Activated naive CD4-positive, alpha-beta T cell treated with anti-CD3 and anti-CD28 coated beads for 36 hours (primary cell): Measurements from ENCODE around the gene PDXP. TPM values are rescaled to one million over a fixed set of nuclear protein-coding genes. Genes with fewer than 3 reads are reported as not detected.

Experiments
- CTCF ChIA-PET: fragments of 350-600 bp; sonication (Branson Sonifier 250); formaldehyde crosslinking; loops from one replicate; lab custom pipeline; 2021; ENCODE audit warnings: antibody characterized with exemption; lab: Charles Lee
- DNase-seq: peaks from one replicate; pipeline ENCODE4 v3.0.0-alpha.2; 2020
- H3K27ac Mint-ChIP-seq: one replicate; pipeline ENCODE4 v1.8.0; 2021; ENCODE audit warnings: mild to moderate bottlenecking, mixed read lengths
- H3K27me3 Mint-ChIP-seq: one replicate; pipeline ENCODE4 v1.8.0; 2021; ENCODE audit warnings: low read depth, mixed read lengths
- H3K36me3 Mint-ChIP-seq: one replicate; pipeline ENCODE4 v1.8.0; 2021; ENCODE audit warnings: low read depth, mixed read lengths
- H3K4me1 Mint-ChIP-seq: one replicate; pipeline ENCODE4 v1.8.0; 2021; ENCODE audit warnings: low read depth, mixed read lengths
- H3K4me3 Mint-ChIP-seq: one replicate; pipeline ENCODE4 v1.8.0; 2021; ENCODE audit warnings: mild to moderate bottlenecking, moderate library complexity, mixed read lengths
- H3K9me3 Mint-ChIP-seq: one replicate; pipeline ENCODE4 v1.8.0; 2021; ENCODE audit warnings: mixed read lengths
- intact Hi-C: fragments of 100-400 bp; cut with micrococcal nuclease; formaldehyde crosslinking; loops from one replicate; pipeline ENCODE4 v1.15.1; 2023
- total RNA-seq, 2 experiments: library from RNA; stranded (reverse); gene quantifications; one replicate each; pipeline ENCODE4 v1.2.3, GENCODE V29; 2021

The PDXP gene
- total RNA-seq, 2 experiments from 2014 or later: 17.4 to 19.2 TPM

GRCh38 chr22:37621352-37621860, 37.1 kb upstream of the PDXP start:
- intact Hi-C loops: no loop called here
- Mint-ChIP-seq H3K27ac (no peak overlapping the region), H3K27me3 (no peaks in the 10 kb centered on the region), H3K36me3 (peaks cover 15% of the 10 kb centered on the region), H3K4me1 (peaks cover 22% of the 10 kb centered on the region), H3K4me3 (no peak overlapping the region), H3K9me3 (no peaks in the 10 kb centered on the region)
- no peak for DNase-seq
- CTCF ChIA-PET: interaction anchor here (0.6 to 7.7 kb wide), 6 partner anchors 12 to 62 kb away, joined by 3 to 42 read pairs (median 4); partner anchors contain the start of gene GGA1

- H3K9me3 Mint-ChIP-seq: no peaks in the 10 kb centered on the region
- DNase-seq: peak; percentile 86
- H3K27ac Mint-ChIP-seq: peak overlapping the region; percentile 84
- CTCF ChIA-PET: interaction anchor here (0.5 to 7.7 kb wide), 7 partner anchors 9 to 60 kb away, joined by 3 to 77 read pairs (median 4); no protein-coding TSS in a partner anchor
- H3K4me1 Mint-ChIP-seq: peaks cover 40% of the 10 kb centered on the region
- peaks cover 13% of the 10 kb centered on the region for H3K36me3 Mint-ChIP-seq
- H3K4me3 Mint-ChIP-seq: no peak overlapping the region
- intact Hi-C loops: loop anchor here (1.0 kb wide), 3 partner anchors 10 to 58 kb away; no protein-coding TSS in a partner anchor
- no peaks in the 10 kb centered on the region for H3K27me3 Mint-ChIP-seq
Observed at GRCh38 chr22:37623075-37624016, 35.2 kb upstream of the PDXP start.

DNA sequence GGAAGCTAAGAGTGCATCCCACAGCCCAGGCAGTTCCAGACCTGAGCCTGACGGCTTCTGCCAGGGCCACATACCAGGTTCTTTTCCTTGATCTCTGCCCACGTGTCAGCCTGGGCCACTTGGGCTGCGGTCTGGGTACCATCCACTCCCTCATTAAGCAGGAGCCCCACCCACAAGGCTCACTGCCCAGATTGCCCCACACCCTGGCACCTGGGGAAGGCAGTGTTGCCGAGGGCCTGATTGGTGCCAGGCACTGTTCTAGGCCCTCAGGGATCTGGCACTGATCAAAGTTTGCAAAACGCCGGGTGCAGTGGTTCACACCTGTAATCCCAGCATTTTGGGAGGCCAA, 34.5 kb upstream of the PDXP start:
- peak overlapping the region; percentile 84 for H3K27ac Mint-ChIP-seq
- peaks cover 40% of the 10 kb centered on the region for H3K4me1 Mint-ChIP-seq
- intact Hi-C loops: no loop called here
- no peak for DNase-seq
- H3K4me3 Mint-ChIP-seq: no peak overlapping the region
- peaks cover 10% of the 10 kb centered on the region for H3K36me3 Mint-ChIP-seq
- H3K9me3 Mint-ChIP-seq: no peaks in the 10 kb centered on the region
- CTCF ChIA-PET: interaction anchor here (0.5 to 6.4 kb wide), 5 partner anchors 8 to 40 kb away, joined by 3 to 77 read pairs (median 4); no protein-coding TSS in a partner anchor
- no peaks in the 10 kb centered on the region for H3K27me3 Mint-ChIP-seq

GRCh38 chr22:37624876-37625275, 33.6 kb upstream of the PDXP start:
- Mint-ChIP-seq H3K4me3 (no peak overlapping the region), H3K27ac (peak overlapping the region; percentile 54), H3K4me1 (peaks cover 40% of the 10 kb centered on the region), H3K36me3 (peaks cover 10% of the 10 kb centered on the region), H3K9me3 (no peaks in the 10 kb centered on the region), H3K27me3 (no peaks in the 10 kb centered on the region)
- CTCF ChIA-PET: interaction anchor here (0.9 to 6.4 kb wide), 8 partner anchors 11 to 193 kb away, joined by 3 to 77 read pairs (median 5); partner anchors contain the start of genes LGALS1, NOL12 and PDXP
- no peak for DNase-seq
- intact Hi-C loops: loop anchor here (5.0 kb wide), 1 partner anchor 182 kb away; the partner anchor contains the start of gene GCAT

GRCh38 chr22:37625737-37626136, 32.8 kb upstream of the PDXP start:
- Mint-ChIP-seq H3K4me1 (peaks cover 40% of the 10 kb centered on the region), H3K27me3 (no peaks in the 10 kb centered on the region), H3K9me3 (no peaks in the 10 kb centered on the region), H3K27ac (peak overlapping the region; percentile 37), H3K4me3 (no peak overlapping the region), H3K36me3 (peaks cover 8% of the 10 kb centered on the region)
- intact Hi-C loops: loop anchor here (2.0 to 5.0 kb wide), 3 partner anchors 15 to 182 kb away; partner anchors contain the start of genes GCAT and GGA1
- CTCF ChIA-PET: interaction anchor here (0.6 to 6.4 kb wide), 11 partner anchors 10 to 260 kb away, joined by 3 to 77 read pairs (median 3); partner anchors contain the start of genes LGALS1 and NOL12
- no peak for DNase-seq

- intact Hi-C loops: loop anchor here (2.0 to 5.0 kb wide), 3 partner anchors 15 to 181 kb away; partner anchors contain the start of genes GCAT and GGA1
- no peak overlapping the region for H3K4me3 Mint-ChIP-seq
Observed at GRCh38 chr22:37626144-37626543, 32.4 kb upstream of the PDXP start.

GRCh38 chr22:37626556-37627075, 31.9 kb upstream of the PDXP start:
- Mint-ChIP-seq H3K36me3 (peaks cover 7% of the 10 kb centered on the region), H3K4me1 (peaks cover 40% of the 10 kb centered on the region), H3K27ac (peak overlapping the region; percentile 82), H3K4me3 (no peak overlapping the region), H3K27me3 (no peaks in the 10 kb centered on the region), H3K9me3 (no peaks in the 10 kb centered on the region)
- no peak for DNase-seq
- CTCF ChIA-PET: interaction anchor here (1.1 to 6.4 kb wide), 7 partner anchors 9 to 54 kb away, joined by 3 to 77 read pairs (median 29); partner anchors contain the start of genes GGA1 and PDXP
- intact Hi-C loops: loop anchor here (2.0 to 5.0 kb wide), 3 partner anchors 14 to 181 kb away; partner anchors contain the start of genes GCAT and GGA1

More at GRCh38 chr22:37626144-37626543, 32.4 kb upstream of the PDXP start:
- no peak for DNase-seq
- Mint-ChIP-seq H3K9me3 (no peaks in the 10 kb centered on the region), H3K27me3 (no peaks in the 10 kb centered on the region), H3K27ac (peak overlapping the region; percentile 37), H3K4me1 (peaks cover 40% of the 10 kb centered on the region), H3K36me3 (peaks cover 7% of the 10 kb centered on the region)
- CTCF ChIA-PET: interaction anchor here (1.1 to 6.4 kb wide), 8 partner anchors 10 to 55 kb away, joined by 3 to 77 read pairs (median 18); partner anchors contain the start of genes GGA1 and LGALS1

DNA sequence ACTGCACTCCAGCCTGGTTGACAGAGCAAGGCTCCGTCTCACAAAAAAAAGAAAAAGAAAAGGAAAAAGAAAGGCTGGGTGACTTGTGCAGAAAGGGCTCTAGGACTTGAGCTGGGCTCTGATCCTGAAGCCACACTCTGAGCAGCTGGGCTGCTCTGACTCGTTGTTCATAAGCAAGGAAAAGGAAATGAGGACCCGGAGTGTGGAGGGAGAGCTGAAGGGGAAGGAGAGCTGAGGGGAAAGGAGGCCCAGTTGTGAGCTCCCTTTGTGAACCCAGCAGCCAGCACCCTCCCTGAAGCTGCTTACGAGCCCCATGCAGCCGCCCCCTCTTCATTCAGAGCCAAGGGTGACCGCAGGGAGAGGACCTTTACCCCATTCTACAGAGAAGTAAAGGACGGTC, 31.4 kb upstream of the PDXP start:
- Mint-ChIP-seq H3K27ac (peak overlapping the region; percentile 82), H3K4me1 (peaks cover 40% of the 10 kb centered on the region), H3K9me3 (no peaks in the 10 kb centered on the region), H3K27me3 (no peaks in the 10 kb centered on the region), H3K4me3 (no peak overlapping the region), H3K36me3 (peaks cover 7% of the 10 kb centered on the region)
- intact Hi-C loops: loop anchor here (2.0 to 5.0 kb wide), 3 partner anchors 14 to 180 kb away; partner anchors contain the start of genes GCAT and GGA1
- no peak for DNase-seq
- CTCF ChIA-PET: interaction anchor here (0.6 to 6.3 kb wide), 8 partner anchors 10 to 236 kb away, joined by 3 to 77 read pairs (median 5); partner anchors contain the start of genes GGA1 and PDXP

GRCh38 chr22:37627545-37627944, 31.0 kb upstream of the PDXP start:
- Mint-ChIP-seq H3K27me3 (no peaks in the 10 kb centered on the region), H3K4me1 (peaks cover 40% of the 10 kb centered on the region), H3K27ac (peak overlapping the region; percentile 82), H3K9me3 (no peaks in the 10 kb centered on the region), H3K36me3 (peaks cover 7% of the 10 kb centered on the region), H3K4me3 (no peak overlapping the region)
- peak; percentile 70 for DNase-seq
- CTCF ChIA-PET: interaction anchor here (0.6 to 6.3 kb wide), 8 partner anchors 9 to 236 kb away, joined by 3 to 77 read pairs (median 5); partner anchors contain the start of genes GGA1 and PDXP
- intact Hi-C loops: loop anchor here (2.0 to 5.0 kb wide), 3 partner anchors 13 to 180 kb away; partner anchors contain the start of genes GCAT and GGA1

DNA sequence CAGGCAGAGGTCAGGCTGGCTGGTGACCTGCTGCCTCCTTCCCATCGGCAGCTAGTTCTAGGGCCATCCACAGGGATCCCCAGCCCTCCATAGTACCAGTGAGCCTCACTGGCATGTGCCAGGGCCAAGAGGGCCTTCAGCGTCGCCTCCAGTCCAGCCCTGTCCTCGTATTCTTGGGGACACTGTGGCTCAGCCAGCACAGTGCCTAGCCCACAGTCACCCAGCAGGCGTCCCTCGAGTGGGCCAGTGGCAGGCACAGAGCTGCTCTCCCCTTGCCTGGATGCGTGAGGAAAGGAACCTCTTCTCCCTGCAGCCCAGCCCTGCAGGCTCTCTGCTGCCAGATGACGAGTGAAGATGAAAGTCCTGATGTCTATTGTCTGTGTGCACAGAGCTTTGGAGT, 29.7 kb upstream of the PDXP start:
- CTCF ChIA-PET: interaction anchor here (0.9 to 6.3 kb wide), 5 partner anchors 8 to 52 kb away, joined by 3 to 77 read pairs (median 29); partner anchors contain the start of gene GGA1
- H3K4me1 Mint-ChIP-seq: peaks cover 45% of the 10 kb centered on the region

GRCh38 chr22:37629928-37630327, 28.6 kb upstream of the PDXP start:
- no peak overlapping the region for H3K27ac Mint-ChIP-seq
- CTCF ChIA-PET: interaction anchor here (0.9 to 5.7 kb wide), 3 partner anchors 9 to 23 kb away, joined by 3 to 91 read pairs (median 4); no protein-coding TSS in a partner anchor

More for the DNA sequence above, 29.7 kb upstream of the PDXP start:
- Mint-ChIP-seq H3K9me3 (no peaks in the 10 kb centered on the region), H3K4me3 (no peak overlapping the region), H3K36me3 (peaks cover 4% of the 10 kb centered on the region), H3K27ac (peak overlapping the region; percentile 15), H3K27me3 (no peaks in the 10 kb centered on the region)
- intact Hi-C loops: loop anchor here (5.0 kb wide), 1 partner anchor 178 kb away; the partner anchor contains the start of gene GCAT
- no peak for DNase-seq

More at GRCh38 chr22:37629928-37630327, 28.6 kb upstream of the PDXP start:
- Mint-ChIP-seq H3K4me3 (no peak overlapping the region), H3K27me3 (no peaks in the 10 kb centered on the region), H3K36me3 (peaks cover 3% of the 10 kb centered on the region), H3K4me1 (peaks cover 52% of the 10 kb centered on the region), H3K9me3 (no peaks in the 10 kb centered on the region)
- intact Hi-C loops: loop anchor here (5.0 kb wide), 1 partner anchor 177 kb away; the partner anchor contains the start of gene GCAT
- no peak for DNase-seq
